HEK293 (cell line): ENCODE measurements around the gene TUNAR.

ENCODE experiments used
- CTCF ChIA-PET: fragments of 350-600 bp; formaldehyde crosslinking; extraction: SDS; loops from one replicate; lab custom pipeline; 2021; ENCODE audit warnings: antibody characterized with exemption; lab: Yijun Ruan, JAX
- POLR2A ChIA-PET: fragments of 300-600 bp; formaldehyde crosslinking; extraction: SDS; loops from one replicate; lab custom pipeline; 2020; ENCODE audit warnings: antibody characterized with exemption, inconsistent platforms; lab: Yijun Ruan, JAX
- H3K27ac ChIP-seq: fragments of 200-500 bp; sonication (Bioruptor generic); 2 replicates; pipeline ENCODE4 v1.5.1; 2014; ENCODE audit warnings: low read depth, low read length, control low read depth, inconsistent platforms; ENCODE audit errors: extremely low read depth
- H3K36me3 ChIP-seq, 2 experiments: fragments of 200-500 bp in 1 of 2; sonication (Bioruptor generic) in 1 of 2; 1 replicate in 1 of 2; 2 replicates in 1 of 2; pipeline ENCODE4 v1.5.1; 2014 to 2017; ENCODE audit warnings: inconsistent platforms in 2 of 2, low read length in 2 of 2; ENCODE audit not compliant: control insufficient read depth in 2 of 2, insufficient read depth in 1 of 2
- H3K4me1 ChIP-seq: fragments of 200-500 bp; sonication (Bioruptor generic); 2 replicates; pipeline ENCODE4 v1.5.1; 2014; ENCODE audit warnings: mild to moderate bottlenecking, low read length, inconsistent platforms; ENCODE audit not compliant: control insufficient read depth, insufficient read depth
- H3K4me3 ChIP-seq: 2 replicates; pipeline ENCODE4 v1.5.1; 2011; ENCODE audit warnings: low read depth, mild to moderate bottlenecking, control low read depth, low read length, moderate library complexity
- H3K9me3 ChIP-seq: fragments of 200-500 bp; sonication (Bioruptor generic); 2 replicates; pipeline ENCODE4 v1.5.1; 2014; ENCODE audit warnings: low read depth, low read length, inconsistent platforms; ENCODE audit not compliant: control insufficient read depth, insufficient read depth
- KLF1 ChIP-seq: fragments of 450-650 bp; formaldehyde crosslinking; IDR thresholded peaks from 2 replicates; pipeline ENCODE4 v1.5.1; 2016; ENCODE audit warnings: missing biosample characterization, missing genetic modification characterization
- TCF7L2 ChIP-seq: IDR thresholded peaks from 2 replicates; pipeline ENCODE4 v1.6.1; 2011; ENCODE audit warnings: low read depth, mild to moderate bottlenecking, inconsistent platforms, low read length, moderate library complexity, borderline replicate concordance
- ZBTB11 ChIP-seq: fragments of 450-650 bp; formaldehyde crosslinking; conservative IDR thresholded peaks from 2 replicates; pipeline ENCODE4 v1.5.1; 2016; ENCODE audit warnings: low read depth, missing biosample characterization, missing genetic modification characterization
- ZFHX2 ChIP-seq: fragments of 450-650 bp; formaldehyde crosslinking; conservative IDR thresholded peaks from 2 replicates; pipeline ENCODE4 v1.5.1; 2016; ENCODE audit warnings: missing biosample characterization, missing genetic modification characterization
- ZNF510 ChIP-seq: fragments of 450-650 bp; formaldehyde crosslinking; IDR thresholded peaks from 2 replicates; pipeline ENCODE4 v1.5.1; 2018; ENCODE audit warnings: mild to moderate bottlenecking, missing genetic modification characterization, missing biosample characterization; ENCODE audit not compliant: insufficient replicate concordance
- ZNF596 ChIP-seq: fragments of 450-650 bp; IDR thresholded peaks from 2 replicates; pipeline ENCODE4 v1.5.0; 2018; ENCODE audit warnings: missing biosample characterization, mild to moderate bottlenecking, missing genetic modification characterization, moderate library complexity
- ZNF658 ChIP-seq: fragments of 450-650 bp; formaldehyde crosslinking; IDR thresholded peaks from 2 replicates; pipeline ENCODE4; 2016; ENCODE audit warnings: missing biosample characterization, missing genetic modification characterization
- TF ChIP-seq, protein P1 (sequence below): fragments of 450-650 bp; formaldehyde crosslinking; IDR thresholded peaks from 2 replicates; pipeline ENCODE4 v1.5.1; 2016; ENCODE audit warnings: missing biosample characterization, missing genetic modification characterization, borderline replicate concordance
- TF ChIP-seq, protein P2 (sequence below): fragments of 450-650 bp; IDR thresholded peaks from 2 replicates; pipeline ENCODE4 v1.5.1; 2018; ENCODE audit warnings: missing biosample characterization, missing genetic modification characterization
- TF ChIP-seq, protein P3 (sequence below): fragments of 450-650 bp; formaldehyde crosslinking; IDR thresholded peaks from 2 replicates; pipeline ENCODE4 v1.5.1; 2016; ENCODE audit warnings: missing biosample characterization, missing genetic modification characterization
- TF ChIP-seq, protein P4 (sequence below): fragments of 450-650 bp; formaldehyde crosslinking; IDR thresholded peaks from 2 replicates; pipeline ENCODE4 v1.5.1; 2016; ENCODE audit warnings: missing biosample characterization, missing genetic modification characterization
- TF ChIP-seq, protein P5 (sequence below): fragments of 450-650 bp; formaldehyde crosslinking; IDR thresholded peaks from 2 replicates; pipeline ENCODE4 v1.5.1; 2017; ENCODE audit warnings: missing biosample characterization, missing genetic modification characterization
- TF ChIP-seq, protein P6 (sequence below): fragments of 450-650 bp; formaldehyde crosslinking; IDR thresholded peaks from 2 replicates; pipeline ENCODE4 v1.5.1; 2016; ENCODE audit warnings: missing biosample characterization, missing genetic modification characterization

Gene TUNAR

GRCh38 chr14:95870772-95871171 is 5.9 kb upstream of the TUNAR start:
- TF ChIP-seq, protein P1, sequence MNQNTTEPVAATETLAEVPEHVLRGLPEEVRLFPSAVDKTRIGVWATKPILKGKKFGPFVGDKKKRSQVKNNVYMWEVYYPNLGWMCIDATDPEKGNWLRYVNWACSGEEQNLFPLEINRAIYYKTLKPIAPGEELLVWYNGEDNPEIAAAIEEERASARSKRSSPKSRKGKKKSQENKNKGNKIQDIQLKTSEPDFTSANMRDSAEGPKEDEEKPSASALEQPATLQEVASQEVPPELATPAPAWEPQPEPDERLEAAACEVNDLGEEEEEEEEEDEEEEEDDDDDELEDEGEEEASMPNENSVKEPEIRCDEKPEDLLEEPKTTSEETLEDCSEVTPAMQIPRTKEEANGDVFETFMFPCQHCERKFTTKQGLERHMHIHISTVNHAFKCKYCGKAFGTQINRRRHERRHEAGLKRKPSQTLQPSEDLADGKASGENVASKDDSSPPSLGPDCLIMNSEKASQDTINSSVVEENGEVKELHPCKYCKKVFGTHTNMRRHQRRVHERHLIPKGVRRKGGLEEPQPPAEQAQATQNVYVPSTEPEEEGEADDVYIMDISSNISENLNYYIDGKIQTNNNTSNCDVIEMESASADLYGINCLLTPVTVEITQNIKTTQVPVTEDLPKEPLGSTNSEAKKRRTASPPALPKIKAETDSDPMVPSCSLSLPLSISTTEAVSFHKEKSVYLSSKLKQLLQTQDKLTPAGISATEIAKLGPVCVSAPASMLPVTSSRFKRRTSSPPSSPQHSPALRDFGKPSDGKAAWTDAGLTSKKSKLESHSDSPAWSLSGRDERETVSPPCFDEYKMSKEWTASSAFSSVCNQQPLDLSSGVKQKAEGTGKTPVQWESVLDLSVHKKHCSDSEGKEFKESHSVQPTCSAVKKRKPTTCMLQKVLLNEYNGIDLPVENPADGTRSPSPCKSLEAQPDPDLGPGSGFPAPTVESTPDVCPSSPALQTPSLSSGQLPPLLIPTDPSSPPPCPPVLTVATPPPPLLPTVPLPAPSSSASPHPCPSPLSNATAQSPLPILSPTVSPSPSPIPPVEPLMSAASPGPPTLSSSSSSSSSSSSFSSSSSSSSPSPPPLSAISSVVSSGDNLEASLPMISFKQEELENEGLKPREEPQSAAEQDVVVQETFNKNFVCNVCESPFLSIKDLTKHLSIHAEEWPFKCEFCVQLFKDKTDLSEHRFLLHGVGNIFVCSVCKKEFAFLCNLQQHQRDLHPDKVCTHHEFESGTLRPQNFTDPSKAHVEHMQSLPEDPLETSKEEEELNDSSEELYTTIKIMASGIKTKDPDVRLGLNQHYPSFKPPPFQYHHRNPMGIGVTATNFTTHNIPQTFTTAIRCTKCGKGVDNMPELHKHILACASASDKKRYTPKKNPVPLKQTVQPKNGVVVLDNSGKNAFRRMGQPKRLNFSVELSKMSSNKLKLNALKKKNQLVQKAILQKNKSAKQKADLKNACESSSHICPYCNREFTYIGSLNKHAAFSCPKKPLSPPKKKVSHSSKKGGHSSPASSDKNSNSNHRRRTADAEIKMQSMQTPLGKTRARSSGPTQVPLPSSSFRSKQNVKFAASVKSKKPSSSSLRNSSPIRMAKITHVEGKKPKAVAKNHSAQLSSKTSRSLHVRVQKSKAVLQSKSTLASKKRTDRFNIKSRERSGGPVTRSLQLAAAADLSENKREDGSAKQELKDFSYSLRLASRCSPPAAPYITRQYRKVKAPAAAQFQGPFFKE, result no peak
- no peak for TF ChIP-seq TCF7L2
- TF ChIP-seq, protein P2, sequence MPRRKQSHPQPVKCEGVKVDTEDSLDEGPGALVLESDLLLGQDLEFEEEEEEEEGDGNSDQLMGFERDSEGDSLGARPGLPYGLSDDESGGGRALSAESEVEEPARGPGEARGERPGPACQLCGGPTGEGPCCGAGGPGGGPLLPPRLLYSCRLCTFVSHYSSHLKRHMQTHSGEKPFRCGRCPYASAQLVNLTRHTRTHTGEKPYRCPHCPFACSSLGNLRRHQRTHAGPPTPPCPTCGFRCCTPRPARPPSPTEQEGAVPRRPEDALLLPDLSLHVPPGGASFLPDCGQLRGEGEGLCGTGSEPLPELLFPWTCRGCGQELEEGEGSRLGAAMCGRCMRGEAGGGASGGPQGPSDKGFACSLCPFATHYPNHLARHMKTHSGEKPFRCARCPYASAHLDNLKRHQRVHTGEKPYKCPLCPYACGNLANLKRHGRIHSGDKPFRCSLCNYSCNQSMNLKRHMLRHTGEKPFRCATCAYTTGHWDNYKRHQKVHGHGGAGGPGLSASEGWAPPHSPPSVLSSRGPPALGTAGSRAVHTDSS (tag by site-specific recombination), result no peak
- TF ChIP-seq, protein P3, sequence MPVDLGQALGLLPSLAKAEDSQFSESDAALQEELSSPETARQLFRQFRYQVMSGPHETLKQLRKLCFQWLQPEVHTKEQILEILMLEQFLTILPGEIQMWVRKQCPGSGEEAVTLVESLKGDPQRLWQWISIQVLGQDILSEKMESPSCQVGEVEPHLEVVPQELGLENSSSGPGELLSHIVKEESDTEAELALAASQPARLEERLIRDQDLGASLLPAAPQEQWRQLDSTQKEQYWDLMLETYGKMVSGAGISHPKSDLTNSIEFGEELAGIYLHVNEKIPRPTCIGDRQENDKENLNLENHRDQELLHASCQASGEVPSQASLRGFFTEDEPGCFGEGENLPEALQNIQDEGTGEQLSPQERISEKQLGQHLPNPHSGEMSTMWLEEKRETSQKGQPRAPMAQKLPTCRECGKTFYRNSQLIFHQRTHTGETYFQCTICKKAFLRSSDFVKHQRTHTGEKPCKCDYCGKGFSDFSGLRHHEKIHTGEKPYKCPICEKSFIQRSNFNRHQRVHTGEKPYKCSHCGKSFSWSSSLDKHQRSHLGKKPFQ (tag by site-specific recombination), result no peak
- TF ChIP-seq, all 188 proteins: peak for 0
- CTCF ChIA-PET, result interaction anchor here (0.5 kb wide), 1 partner anchor 282 kb away, joined by 3 read pairs; no protein-coding TSS in a partner anchor
- POLR2A ChIA-PET, result no interaction called here
- H3K27ac ChIP-seq, result no peak overlapping the region
- no peaks in the 10 kb centered on the region for H3K36me3 ChIP-seq
- H3K4me3 ChIP-seq, result no peak overlapping the region
- H3K4me1 ChIP-seq, result no peaks in the 10 kb centered on the region
- H3K9me3 ChIP-seq, result no peaks in the 10 kb centered on the region

DNA sequence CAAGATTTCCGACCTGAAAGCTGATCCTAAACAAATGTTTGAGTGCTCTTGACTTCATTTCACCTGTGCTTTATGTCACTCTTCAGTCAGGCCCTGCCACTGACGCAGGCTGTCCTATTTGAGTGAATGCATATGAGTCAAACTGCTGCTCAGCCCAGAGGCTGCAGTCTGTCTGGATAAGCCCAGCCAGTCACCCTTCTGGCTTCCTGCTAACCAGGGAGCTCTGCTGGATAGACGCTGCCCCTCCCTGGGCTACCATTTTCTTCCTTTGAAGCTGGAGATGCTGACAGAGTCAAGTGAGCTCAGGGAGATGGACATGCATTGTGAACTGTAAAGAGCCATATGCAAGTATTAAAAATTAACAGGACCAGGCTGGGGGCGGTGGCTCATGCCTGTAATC is 5.1 kb upstream of the TUNAR start:
- Histone ChIP-seq H3K36me3 (no peaks in the 10 kb centered on the region), H3K4me1 (no peaks in the 10 kb centered on the region), H3K4me3 (no peak overlapping the region), H3K9me3 (no peaks in the 10 kb centered on the region), H3K27ac (no peak overlapping the region)
- CTCF ChIA-PET, result interaction anchor here (0.6 kb wide), 1 partner anchor 24 kb away, joined by 3 read pairs; no protein-coding TSS in a partner anchor
- POLR2A ChIA-PET, result no interaction called here
- TF ChIP-seq, protein P4, sequence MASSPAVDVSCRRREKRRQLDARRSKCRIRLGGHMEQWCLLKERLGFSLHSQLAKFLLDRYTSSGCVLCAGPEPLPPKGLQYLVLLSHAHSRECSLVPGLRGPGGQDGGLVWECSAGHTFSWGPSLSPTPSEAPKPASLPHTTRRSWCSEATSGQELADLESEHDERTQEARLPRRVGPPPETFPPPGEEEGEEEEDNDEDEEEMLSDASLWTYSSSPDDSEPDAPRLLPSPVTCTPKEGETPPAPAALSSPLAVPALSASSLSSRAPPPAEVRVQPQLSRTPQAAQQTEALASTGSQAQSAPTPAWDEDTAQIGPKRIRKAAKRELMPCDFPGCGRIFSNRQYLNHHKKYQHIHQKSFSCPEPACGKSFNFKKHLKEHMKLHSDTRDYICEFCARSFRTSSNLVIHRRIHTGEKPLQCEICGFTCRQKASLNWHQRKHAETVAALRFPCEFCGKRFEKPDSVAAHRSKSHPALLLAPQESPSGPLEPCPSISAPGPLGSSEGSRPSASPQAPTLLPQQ, result no peak
- TF ChIP-seq ZNF596 (tag by site-specific recombination) (no peak), KLF1 (tag by site-specific recombination) (no peak), ZNF658 (tag by site-specific recombination) (no peak), ZFHX2 (tag by site-specific recombination) (no peak), ZNF510 (no peak), ZBTB11 (tag by site-specific recombination) (no peak)
- TF ChIP-seq, protein P5, sequence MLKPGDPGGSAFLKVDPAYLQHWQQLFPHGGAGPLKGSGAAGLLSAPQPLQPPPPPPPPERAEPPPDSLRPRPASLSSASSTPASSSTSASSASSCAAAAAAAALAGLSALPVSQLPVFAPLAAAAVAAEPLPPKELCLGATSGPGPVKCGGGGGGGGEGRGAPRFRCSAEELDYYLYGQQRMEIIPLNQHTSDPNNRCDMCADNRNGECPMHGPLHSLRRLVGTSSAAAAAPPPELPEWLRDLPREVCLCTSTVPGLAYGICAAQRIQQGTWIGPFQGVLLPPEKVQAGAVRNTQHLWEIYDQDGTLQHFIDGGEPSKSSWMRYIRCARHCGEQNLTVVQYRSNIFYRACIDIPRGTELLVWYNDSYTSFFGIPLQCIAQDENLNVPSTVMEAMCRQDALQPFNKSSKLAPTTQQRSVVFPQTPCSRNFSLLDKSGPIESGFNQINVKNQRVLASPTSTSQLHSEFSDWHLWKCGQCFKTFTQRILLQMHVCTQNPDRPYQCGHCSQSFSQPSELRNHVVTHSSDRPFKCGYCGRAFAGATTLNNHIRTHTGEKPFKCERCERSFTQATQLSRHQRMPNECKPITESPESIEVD (tag by site-specific recombination), result no peak
- TF ChIP-seq, protein P6, sequence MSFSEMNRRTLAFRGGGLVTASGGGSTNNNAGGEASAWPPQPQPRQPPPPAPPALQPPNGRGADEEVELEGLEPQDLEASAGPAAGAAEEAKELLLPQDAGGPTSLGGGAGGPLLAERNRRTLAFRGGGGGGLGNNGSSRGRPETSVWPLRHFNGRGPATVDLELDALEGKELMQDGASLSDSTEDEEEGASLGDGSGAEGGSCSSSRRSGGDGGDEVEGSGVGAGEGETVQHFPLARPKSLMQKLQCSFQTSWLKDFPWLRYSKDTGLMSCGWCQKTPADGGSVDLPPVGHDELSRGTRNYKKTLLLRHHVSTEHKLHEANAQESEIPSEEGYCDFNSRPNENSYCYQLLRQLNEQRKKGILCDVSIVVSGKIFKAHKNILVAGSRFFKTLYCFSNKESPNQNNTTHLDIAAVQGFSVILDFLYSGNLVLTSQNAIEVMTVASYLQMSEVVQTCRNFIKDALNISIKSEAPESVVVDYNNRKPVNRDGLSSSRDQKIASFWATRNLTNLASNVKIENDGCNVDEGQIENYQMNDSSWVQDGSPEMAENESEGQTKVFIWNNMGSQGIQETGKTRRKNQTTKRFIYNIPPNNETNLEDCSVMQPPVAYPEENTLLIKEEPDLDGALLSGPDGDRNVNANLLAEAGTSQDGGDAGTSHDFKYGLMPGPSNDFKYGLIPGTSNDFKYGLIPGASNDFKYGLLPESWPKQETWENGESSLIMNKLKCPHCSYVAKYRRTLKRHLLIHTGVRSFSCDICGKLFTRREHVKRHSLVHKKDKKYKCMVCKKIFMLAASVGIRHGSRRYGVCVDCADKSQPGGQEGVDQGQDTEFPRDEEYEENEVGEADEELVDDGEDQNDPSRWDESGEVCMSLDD (tag by site-specific recombination), result no peak
